OCI-LY3 (cell line): ENCODE measurements around the gene ITPR1.

ENCODE experiments used
- H2AFZ ChIP-seq: fragments of 200-600, 300-600 bp; shearing (Covaris generic); 2 replicates; pipeline ENCODE4 v1.6.0; 2014; ENCODE audit warnings: antibody characterized with exemption, low read depth, low read length
- H3K27ac ChIP-seq: fragments of 200-600, 300-600 bp; sonication (generic); 2 replicates; pipeline ENCODE4 v1.5.1; 2014; ENCODE audit warnings: mild to moderate bottlenecking, low read length, moderate library complexity, mixed read lengths
- H3K27me3 ChIP-seq: fragments of 200-600, 300-600 bp; sonication (generic); 2 replicates; pipeline ENCODE4 v1.6.1; 2014; ENCODE audit warnings: low read depth, low read length, mixed read lengths
- H3K36me3 ChIP-seq: fragments of 200-600, 300-600 bp; sonication (generic); replicated peaks from 2 replicates; pipeline ENCODE3; 2014; ENCODE audit warnings: low read depth, low read length, mixed read lengths
- H3K4me1 ChIP-seq: fragments of 300-600, 200-600 bp; sonication (generic); 2 replicates; pipeline ENCODE4 v1.6.1; 2014; ENCODE audit warnings: low read length, mixed read lengths
- H3K4me2 ChIP-seq: fragments of 200-600, 300-600 bp; sonication (generic); 2 replicates; pipeline ENCODE4 v1.6.1; 2014; ENCODE audit warnings: low read length, mixed read lengths
- H3K4me3 ChIP-seq: fragments of 300-600, 200-600 bp; sonication (generic); 2 replicates; pipeline ENCODE4 v1.5.1; 2014; ENCODE audit warnings: antibody characterized with exemption, mild to moderate bottlenecking, low read length, moderate library complexity
- H3K79me2 ChIP-seq: fragments of 300-600, 200-600 bp; shearing (Covaris generic); 2 replicates; pipeline ENCODE4 v1.6.1; 2014; ENCODE audit warnings: mild to moderate bottlenecking, low read length, mixed read lengths
- H3K9ac ChIP-seq: fragments of 300-600, 200-600 bp; shearing (Covaris generic); 2 replicates; pipeline ENCODE4 v1.6.0; 2014; ENCODE audit warnings: mild to moderate bottlenecking, low read length, moderate library complexity
- H3K9me3 ChIP-seq: fragments of 200-600, 300-600 bp; shearing (Covaris generic); 2 replicates; pipeline ENCODE4 v1.6.1; 2014; ENCODE audit warnings: low read length, mixed read lengths; ENCODE audit not compliant: insufficient read depth
- H4K20me1 ChIP-seq: fragments of 200-600, 300-600 bp; sonication (generic); 2 replicates; pipeline ENCODE4 v1.6.1; 2016; ENCODE audit warnings: low read length, mixed read lengths; ENCODE audit not compliant: insufficient read depth
- EZH2phosphoT487 ChIP-seq: fragments of 200-600 bp; shearing (Covaris generic); IDR thresholded peaks from 2 replicates; pipeline ENCODE4 v1.6.1; 2018; ENCODE audit warnings: antibody characterized with exemption, mixed run types, low read depth
- TF ChIP-seq, protein P1 (sequence below): fragments of 200-600, 300-600 bp; sonication (generic); IDR thresholded peaks from 2 replicates; pipeline ENCODE4 v1.5.1; 2014; ENCODE audit warnings: antibody characterized with exemption, low read length, low read depth

ITPR1 gene

DNA sequence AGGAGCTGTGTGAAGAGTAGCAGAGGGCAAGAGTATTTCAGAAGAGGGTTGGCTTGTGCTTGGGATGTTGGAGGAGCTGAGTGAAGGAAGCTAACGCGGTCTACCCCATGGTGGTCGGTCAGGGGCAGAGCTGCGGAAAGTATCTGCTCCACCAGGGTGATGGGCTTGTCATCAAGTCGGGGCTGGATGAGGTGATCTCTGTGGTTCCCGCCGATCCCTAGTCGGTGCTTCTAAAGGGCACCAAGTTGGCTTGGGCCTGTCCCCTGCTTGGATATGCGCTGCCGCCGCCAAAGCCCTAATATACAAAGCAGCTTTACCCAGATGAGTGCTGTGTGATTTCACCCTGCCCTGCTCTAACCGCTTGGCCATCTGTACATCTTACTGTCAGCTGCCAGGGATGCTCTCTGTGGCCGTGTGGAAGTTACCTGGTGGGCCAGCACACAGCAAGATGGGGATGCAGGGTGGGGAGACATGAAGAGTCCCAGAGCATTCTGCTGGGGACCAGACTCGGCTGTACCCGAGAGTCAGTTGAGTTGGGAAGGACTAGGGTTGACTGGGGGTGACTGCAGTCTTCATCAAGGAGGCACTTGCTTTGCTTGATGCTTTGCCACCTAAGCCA is 260.0 kb downstream of the ITPR1 start:
- H3K4me3 ChIP-seq: no peak overlapping the region
- no peaks in the 10 kb centered on the region for H3K9me3 ChIP-seq
- peaks cover 11% of the 10 kb centered on the region for H3K27me3 ChIP-seq
- peaks cover 11% of the 10 kb centered on the region for H3K4me1 ChIP-seq
- H3K27ac ChIP-seq: no peak overlapping the region
- no peaks in the 10 kb centered on the region for H3K36me3 ChIP-seq
- H3K4me2 ChIP-seq: no peak overlapping the region
- H3K9ac ChIP-seq: no peak overlapping the region
- H2AFZ ChIP-seq: no peak overlapping the region
- no peaks in the 10 kb centered on the region for H3K79me2 ChIP-seq
- peaks cover 4% of the 10 kb centered on the region; the same call in 1 of the 2 replicates for H4K20me1 ChIP-seq
- TF ChIP-seq, protein P1, sequence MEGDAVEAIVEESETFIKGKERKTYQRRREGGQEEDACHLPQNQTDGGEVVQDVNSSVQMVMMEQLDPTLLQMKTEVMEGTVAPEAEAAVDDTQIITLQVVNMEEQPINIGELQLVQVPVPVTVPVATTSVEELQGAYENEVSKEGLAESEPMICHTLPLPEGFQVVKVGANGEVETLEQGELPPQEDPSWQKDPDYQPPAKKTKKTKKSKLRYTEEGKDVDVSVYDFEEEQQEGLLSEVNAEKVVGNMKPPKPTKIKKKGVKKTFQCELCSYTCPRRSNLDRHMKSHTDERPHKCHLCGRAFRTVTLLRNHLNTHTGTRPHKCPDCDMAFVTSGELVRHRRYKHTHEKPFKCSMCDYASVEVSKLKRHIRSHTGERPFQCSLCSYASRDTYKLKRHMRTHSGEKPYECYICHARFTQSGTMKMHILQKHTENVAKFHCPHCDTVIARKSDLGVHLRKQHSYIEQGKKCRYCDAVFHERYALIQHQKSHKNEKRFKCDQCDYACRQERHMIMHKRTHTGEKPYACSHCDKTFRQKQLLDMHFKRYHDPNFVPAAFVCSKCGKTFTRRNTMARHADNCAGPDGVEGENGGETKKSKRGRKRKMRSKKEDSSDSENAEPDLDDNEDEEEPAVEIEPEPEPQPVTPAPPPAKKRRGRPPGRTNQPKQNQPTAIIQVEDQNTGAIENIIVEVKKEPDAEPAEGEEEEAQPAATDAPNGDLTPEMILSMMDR: no peak
- TF ChIP-seq EZH2phosphoT487: no peak

DNA sequence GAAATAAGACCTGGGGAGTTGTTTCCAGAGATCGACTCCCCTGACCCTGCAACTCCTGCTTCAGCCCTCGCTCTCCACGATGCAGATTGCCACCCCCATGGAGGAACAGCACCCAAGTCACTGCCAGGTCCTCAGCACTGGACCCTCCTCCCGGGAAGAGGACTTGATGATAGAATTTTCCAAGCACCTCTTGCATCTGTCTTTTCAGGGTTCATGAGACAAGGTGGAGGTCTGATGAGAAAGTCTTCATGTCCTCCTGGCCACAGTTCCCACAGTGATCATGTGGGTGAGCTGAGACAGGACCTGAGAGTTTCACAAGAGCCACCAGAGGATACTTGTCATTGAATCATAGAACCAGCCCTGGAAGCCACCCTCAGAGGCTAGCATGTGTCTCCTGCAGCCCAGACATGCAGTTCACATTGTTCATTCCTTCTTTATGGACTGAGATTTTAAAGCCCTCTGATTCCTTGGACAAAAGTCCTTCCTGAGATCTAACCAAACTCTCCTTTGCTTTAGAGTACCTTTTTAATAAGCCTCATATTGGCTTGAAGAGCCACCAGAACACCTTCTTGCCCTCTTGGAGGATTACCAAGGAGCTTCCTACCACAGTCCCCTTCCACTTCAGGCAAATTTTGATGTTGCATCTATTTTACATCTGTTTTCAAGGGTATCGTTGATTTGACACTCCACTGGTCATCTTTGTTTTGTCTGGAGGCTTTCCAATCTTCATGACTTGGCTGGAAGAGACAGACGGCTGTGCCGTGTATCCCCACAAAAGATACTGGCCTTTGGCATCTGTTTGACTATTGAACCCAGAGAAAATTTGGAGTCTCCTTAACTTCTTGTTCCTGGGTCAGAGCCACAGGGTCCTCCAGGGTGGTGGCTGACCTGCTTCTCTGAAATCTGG is 261.3 kb downstream of the ITPR1 start:
- Histone ChIP-seq H3K79me2 (no peaks in the 10 kb centered on the region), H3K9me3 (no peaks in the 10 kb centered on the region), H3K27me3 (peaks cover 11% of the 10 kb centered on the region), H3K4me2 (no peak overlapping the region), H3K4me1 (peaks cover 11% of the 10 kb centered on the region), H3K36me3 (no peaks in the 10 kb centered on the region), H2AFZ (no peak overlapping the region), H3K27ac (no peak overlapping the region), H3K4me3 (no peak overlapping the region), H4K20me1 (peaks cover 4% of the 10 kb centered on the region; the same call in 1 of the 2 replicates), H3K9ac (no peak overlapping the region)
- no peak for TF ChIP-seq EZH2phosphoT487
- TF ChIP-seq, protein P1: no peak

DNA sequence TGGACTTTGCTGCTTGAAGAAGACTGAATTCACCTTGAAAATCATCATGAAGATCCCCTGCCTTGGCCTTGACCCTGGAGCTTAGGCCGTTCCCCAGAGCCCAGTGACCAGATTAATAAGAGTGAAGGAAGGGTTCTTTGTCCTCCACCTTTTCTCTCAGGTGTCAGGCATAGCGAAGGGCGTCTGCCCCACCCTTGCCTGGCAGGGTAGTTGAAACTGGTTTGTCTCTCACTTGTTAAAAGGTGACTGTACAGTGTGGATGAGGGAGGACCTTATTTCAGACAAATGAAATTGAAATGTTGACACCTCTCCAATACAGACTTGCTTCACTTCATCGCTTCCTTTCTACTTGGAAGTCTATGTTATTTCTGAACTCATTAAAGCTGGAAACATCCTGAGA is 262.4 kb downstream of the ITPR1 start:
- no peak overlapping the region for H3K27ac ChIP-seq
- no peaks in the 10 kb centered on the region for H3K9me3 ChIP-seq
- no peak for TF ChIP-seq EZH2phosphoT487
- TF ChIP-seq, protein P1: no peak

More for the DNA sequence above, 262.4 kb downstream of the ITPR1 start:
- H2AFZ ChIP-seq: no peak overlapping the region
- no peak overlapping the region for H3K4me3 ChIP-seq
- no peak overlapping the region for H3K4me2 ChIP-seq
- H3K27me3 ChIP-seq: peaks cover 11% of the 10 kb centered on the region
- no peaks in the 10 kb centered on the region for H3K79me2 ChIP-seq
- H4K20me1 ChIP-seq: peaks cover 4% of the 10 kb centered on the region; the same call in 1 of the 2 replicates
- no peaks in the 10 kb centered on the region for H3K36me3 ChIP-seq
- no peak overlapping the region for H3K9ac ChIP-seq
- peaks cover 11% of the 10 kb centered on the region for H3K4me1 ChIP-seq
